HepG2 (cell line): Measurements from ENCODE around the gene EPB41L4A. TPM values are rescaled to one million over a fixed set of nuclear protein-coding genes. Genes with fewer than 3 reads are reported as not detected.

ENCODE experiments used
- ARID5B ChIP-seq: IDR thresholded peaks from 2 replicates; pipeline ENCODE4 v1.4.0; 2020; ENCODE audit warnings: mild to moderate bottlenecking, missing genetic modification reagents
- BRF2 ChIP-seq: sonication (generic); formaldehyde crosslinking; IDR thresholded peaks from 2 replicates; pipeline ENCODE4 v1.8.1; 2022; ENCODE audit warnings: mild to moderate bottlenecking, missing genetic modification reagents
- CREM ChIP-seq, 2 experiments: sonication (generic) in 1 of 2; formaldehyde crosslinking in 1 of 2; IDR thresholded peaks; 2 replicates each; pipeline versions ENCODE4 v1.4.0 to v1.6.1; 2016 to 2020; ENCODE audit warnings: antibody characterized with exemption in 1 of 2, mild to moderate bottlenecking in 1 of 2, missing genetic modification reagents in 1 of 2
- IKZF5 ChIP-seq: IDR thresholded peaks from 2 replicates; pipeline ENCODE4 v1.6.1; 2018; ENCODE audit warnings: missing genetic modification reagents, mild to moderate bottlenecking, missing compliant biosample characterization
- MIXL1 ChIP-seq: IDR thresholded peaks from 2 replicates; pipeline ENCODE4 v1.6.1; 2016
- MTF2 ChIP-seq: sonication (generic); formaldehyde crosslinking; IDR thresholded peaks from 2 replicates; pipeline ENCODE4 v1.5.0; 2020; ENCODE audit warnings: missing genetic modification reagents, borderline replicate concordance
- MYNN ChIP-seq: sonication (generic); formaldehyde crosslinking; IDR thresholded peaks from 2 replicates; pipeline ENCODE4 v1.4.0; 2020; ENCODE audit warnings: mild to moderate bottlenecking, low read depth, missing genetic modification reagents
- RELA ChIP-seq: sonication (generic); formaldehyde crosslinking; IDR thresholded peaks from 2 replicates; pipeline ENCODE4 v1.4.0; 2020; ENCODE audit warnings: missing genetic modification reagents
- SKI ChIP-seq: fragments of 450-650 bp; IDR thresholded peaks from one replicate; pipeline ENCODE4 v1.6.1; 2018; ENCODE audit warnings: mild to moderate bottlenecking; ENCODE audit not compliant: partially characterized antibody
- SNRNP70 ChIP-seq: fragments of 200-400 bp; formaldehyde crosslinking; IDR thresholded peaks from 2 replicates; pipeline ENCODE4 v1.6.1; 2017; ENCODE audit warnings: mild to moderate bottlenecking, low read depth, low read length, moderate library complexity
- ZNF326 ChIP-seq: sonication (generic); formaldehyde crosslinking; IDR thresholded peaks from 2 replicates; pipeline ENCODE4 v1.4.0; 2020; ENCODE audit warnings: missing genetic modification reagents, borderline replicate concordance
- ZNF383 ChIP-seq: sonication (generic); formaldehyde crosslinking; IDR thresholded peaks from 2 replicates; pipeline ENCODE4 v1.4.0; 2020; ENCODE audit warnings: missing genetic modification reagents, mild to moderate bottlenecking, borderline replicate concordance
- ZNF703 ChIP-seq: sonication (generic); formaldehyde crosslinking; IDR thresholded peaks from 2 replicates; pipeline ENCODE4 v1.5.1; 2020; ENCODE audit warnings: missing genetic modification reagents, mild to moderate bottlenecking, moderate library complexity, borderline replicate concordance
- ZNF777 ChIP-seq: sonication (generic); formaldehyde crosslinking; IDR thresholded peaks from 2 replicates; pipeline ENCODE4 v1.4.0; 2020; ENCODE audit warnings: missing genetic modification reagents
- ZSCAN20 ChIP-seq: sonication (generic); formaldehyde crosslinking; IDR thresholded peaks from 2 replicates; pipeline ENCODE4 v1.4.0; 2020; ENCODE audit warnings: missing genetic modification reagents, mild to moderate bottlenecking, borderline replicate concordance
- polyA plus RNA-seq, 8 experiments: library from polyadenylated mRNA; depleted of rRNA in 3 of 8; stranded (reverse) in 7 of 8; unstranded in 1 of 8; fragments of >200 nt; fragmentation: Illumina TruSeq in 4 of 8; extraction: Trizol in 4 of 8; gene quantifications; 2 replicates each; pipeline versions ENCODE4 v1.2.1 to v1.2.3, GENCODE V29; 2011 to 2016; ENCODE audit warnings: low read depth in 4 of 8, missing spikeins in 1 of 8, mixed read lengths in 1 of 8; ENCODE audit not compliant: insufficient read depth in 1 of 8
- total RNA-seq, 5 experiments: library from RNA; depleted of rRNA; stranded (reverse); fragments of >200 nt; fragmentation: Illumina TruSeq; extraction: Trizol; gene quantifications; 2 replicates each; pipeline ENCODE4 v1.2.3, GENCODE V29; 2016; ENCODE audit warnings: low read depth in 1 of 5
- TF ChIP-seq, protein P1 (sequence below): sonication (generic); formaldehyde crosslinking; IDR thresholded peaks from 2 replicates; pipeline ENCODE4 v1.5.0; 2020; ENCODE audit warnings: missing genetic modification reagents, mild to moderate bottlenecking, borderline replicate concordance
- TF ChIP-seq, protein P2 (sequence below): sonication (generic); formaldehyde crosslinking; IDR thresholded peaks from 2 replicates; pipeline ENCODE4 v1.4.0; 2020; ENCODE audit warnings: low read depth, mild to moderate bottlenecking, missing genetic modification reagents
- TF ChIP-seq, protein P3 (sequence below): IDR thresholded peaks from 2 replicates; pipeline ENCODE4 v1.6.1; 2016; ENCODE audit warnings: mild to moderate bottlenecking

Gene EPB41L4A
- total and polyA plus RNA-seq, 2 of the 13 experiments (the other 11 are each of a cell fraction or from before 2014, with no cell fraction given): 0.07 TPM; not detected in 1

DNA sequence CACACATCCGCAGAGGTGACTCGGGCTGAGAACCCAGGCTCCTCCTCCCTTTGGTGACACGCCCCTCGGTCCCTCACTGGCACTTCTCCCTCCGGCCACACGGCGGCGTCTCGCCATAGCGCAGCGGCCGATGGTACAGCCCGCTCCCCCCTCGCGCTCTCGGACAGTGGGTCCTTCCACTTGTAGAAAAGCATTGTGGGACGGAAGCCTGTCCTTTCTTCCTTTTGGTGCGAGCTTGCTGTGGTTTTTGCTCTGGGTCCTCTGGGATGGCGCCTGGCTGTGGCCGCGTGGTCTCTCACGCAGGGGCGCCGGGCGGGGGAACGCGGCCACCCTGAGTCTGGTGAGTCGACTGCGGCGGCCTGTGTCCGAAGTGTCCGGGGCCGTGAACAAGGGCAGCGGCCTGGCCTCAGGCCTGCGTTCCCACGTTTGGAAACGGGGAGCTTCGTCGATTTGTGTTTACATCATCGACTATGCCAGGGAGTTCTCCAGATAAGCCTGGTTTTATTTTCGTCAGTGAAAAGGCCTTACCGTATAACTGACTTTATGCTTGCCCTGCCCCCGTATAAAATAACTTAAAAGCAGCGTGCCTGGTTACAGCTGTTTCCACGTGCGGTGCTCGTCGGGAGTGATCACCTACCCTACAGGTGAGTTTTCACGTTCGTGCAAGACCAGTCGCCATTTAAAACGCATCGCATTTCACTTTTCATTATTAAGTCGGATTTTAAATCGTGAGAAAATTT lies 258.3 kb downstream of the EPB41L4A start (continued):
- TF ChIP-seq, protein P1, sequence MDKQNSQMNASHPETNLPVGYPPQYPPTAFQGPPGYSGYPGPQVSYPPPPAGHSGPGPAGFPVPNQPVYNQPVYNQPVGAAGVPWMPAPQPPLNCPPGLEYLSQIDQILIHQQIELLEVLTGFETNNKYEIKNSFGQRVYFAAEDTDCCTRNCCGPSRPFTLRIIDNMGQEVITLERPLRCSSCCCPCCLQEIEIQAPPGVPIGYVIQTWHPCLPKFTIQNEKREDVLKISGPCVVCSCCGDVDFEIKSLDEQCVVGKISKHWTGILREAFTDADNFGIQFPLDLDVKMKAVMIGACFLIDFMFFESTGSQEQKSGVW (CRISPR knock-in tag): no peak; the same call in 1 of the 2 replicates
- peak; percentile 65; the same call in 1 of the 2 replicates for TF ChIP-seq BRF2
- peak; percentile 73 for TF ChIP-seq ARID5B
- peak; percentile 79; the same call in 1 of the 2 replicates for TF ChIP-seq MTF2
- peak; percentile 95 for TF ChIP-seq IKZF5
- no peak for TF ChIP-seq ZNF326
- TF ChIP-seq MIXL1 (CRISPR knock-in tag): peak; percentile 84
- peak; percentile 55 for TF ChIP-seq CREM (IDR thresholded peaks at IDR 0.05)
- no peak for TF ChIP-seq CREM (CRISPR knock-in tag; IDR thresholded peaks at IDR 0.05)
- no peak for TF ChIP-seq SNRNP70
- no peak; the same call in 1 of the 2 replicates for TF ChIP-seq RELA
- TF ChIP-seq ZNF383 (CRISPR knock-in tag): no peak
- TF ChIP-seq ZNF703 (CRISPR knock-in tag): no peak
- TF ChIP-seq, protein P2, sequence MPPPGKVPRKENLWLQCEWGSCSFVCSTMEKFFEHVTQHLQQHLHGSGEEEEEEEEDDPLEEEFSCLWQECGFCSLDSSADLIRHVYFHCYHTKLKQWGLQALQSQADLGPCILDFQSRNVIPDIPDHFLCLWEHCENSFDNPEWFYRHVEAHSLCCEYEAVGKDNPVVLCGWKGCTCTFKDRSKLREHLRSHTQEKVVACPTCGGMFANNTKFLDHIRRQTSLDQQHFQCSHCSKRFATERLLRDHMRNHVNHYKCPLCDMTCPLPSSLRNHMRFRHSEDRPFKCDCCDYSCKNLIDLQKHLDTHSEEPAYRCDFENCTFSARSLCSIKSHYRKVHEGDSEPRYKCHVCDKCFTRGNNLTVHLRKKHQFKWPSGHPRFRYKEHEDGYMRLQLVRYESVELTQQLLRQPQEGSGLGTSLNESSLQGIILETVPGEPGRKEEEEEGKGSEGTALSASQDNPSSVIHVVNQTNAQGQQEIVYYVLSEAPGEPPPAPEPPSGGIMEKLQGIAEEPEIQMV (CRISPR knock-in tag): peak; percentile 71; the same call in 1 of the 2 replicates
- peak; percentile 28 for TF ChIP-seq SKI
- TF ChIP-seq, protein P3, sequence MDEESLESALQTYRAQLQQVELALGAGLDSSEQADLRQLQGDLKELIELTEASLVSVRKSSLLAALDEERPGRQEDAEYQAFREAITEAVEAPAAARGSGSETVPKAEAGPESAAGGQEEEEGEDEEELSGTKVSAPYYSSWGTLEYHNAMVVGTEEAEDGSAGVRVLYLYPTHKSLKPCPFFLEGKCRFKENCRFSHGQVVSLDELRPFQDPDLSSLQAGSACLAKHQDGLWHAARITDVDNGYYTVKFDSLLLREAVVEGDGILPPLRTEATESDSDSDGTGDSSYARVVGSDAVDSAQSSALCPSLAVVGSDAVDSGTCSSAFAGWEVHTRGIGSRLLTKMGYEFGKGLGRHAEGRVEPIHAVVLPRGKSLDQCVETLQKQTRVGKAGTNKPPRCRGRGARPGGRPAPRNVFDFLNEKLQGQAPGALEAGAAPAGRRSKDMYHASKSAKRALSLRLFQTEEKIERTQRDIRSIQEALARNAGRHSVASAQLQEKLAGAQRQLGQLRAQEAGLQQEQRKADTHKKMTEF (CRISPR knock-in tag): peak; percentile 92
- peak; percentile 47; the same call in 1 of the 2 replicates for TF ChIP-seq ZSCAN20 (CRISPR knock-in tag)
- TF ChIP-seq MYNN (CRISPR knock-in tag): 0 out of 2 replicates have a peak, but pooled peaks have one; percentile 90
- TF ChIP-seq ZNF777 (CRISPR knock-in tag): no peak
